Large intestine (tissue), 3 donors: ENCODE results near the gene TMOD1. TPM values are rescaled to one million over a fixed set of nuclear protein-coding genes. Genes with fewer than 3 reads are reported as not detected.

Source experiments
- DNase-seq, 2 donors: peaks; one replicate each; pipeline versions ENCODE4 v3.0.0 to v3.0.0-alpha.2; 2013
- H3K27ac ChIP-seq: one replicate; pipeline ENCODE4 v1.5.1; 2013; ENCODE audit warnings: low read length
- H3K27me3 ChIP-seq: 2 replicates; pipeline ENCODE4 v1.6.1; 2013; ENCODE audit warnings: low read length; ENCODE audit not compliant: control insufficient read depth, insufficient read depth
- H3K36me3 ChIP-seq: 2 replicates; pipeline ENCODE4 v1.6.1; 2013; ENCODE audit warnings: low read length; ENCODE audit not compliant: control insufficient read depth, insufficient read depth
- H3K4me1 ChIP-seq: one replicate; pipeline ENCODE4 v1.6.1; 2013; ENCODE audit warnings: low read length; ENCODE audit not compliant: control insufficient read depth, insufficient read depth
- H3K4me3 ChIP-seq: one replicate; pipeline ENCODE4 v1.5.1; 2013; ENCODE audit warnings: low read length
- H3K9me3 ChIP-seq: one replicate; pipeline ENCODE4 v1.6.1; 2013; ENCODE audit warnings: mild to moderate bottlenecking, low read depth, low read length, moderate library complexity; ENCODE audit not compliant: control insufficient read depth
- WGBS: methylation state at CpG from one replicate; pipeline ENCODE4 v1.1.5; 2013; ENCODE audit warnings: low lambda C conversion rate; ENCODE audit not compliant: insufficient coverage; 5-methylcytosine and 5-hydroxymethylcytosine counted together
- polyA plus RNA-seq: library from polyadenylated mRNA; unstranded; fragments of 120-200 nt; gene quantifications from one replicate; pipeline ENCODE4 v1.2.1, GENCODE V29; 2013

Gene TMOD1
- polyA plus RNA-seq, 1 donor, result 8.9 TPM

DNA sequence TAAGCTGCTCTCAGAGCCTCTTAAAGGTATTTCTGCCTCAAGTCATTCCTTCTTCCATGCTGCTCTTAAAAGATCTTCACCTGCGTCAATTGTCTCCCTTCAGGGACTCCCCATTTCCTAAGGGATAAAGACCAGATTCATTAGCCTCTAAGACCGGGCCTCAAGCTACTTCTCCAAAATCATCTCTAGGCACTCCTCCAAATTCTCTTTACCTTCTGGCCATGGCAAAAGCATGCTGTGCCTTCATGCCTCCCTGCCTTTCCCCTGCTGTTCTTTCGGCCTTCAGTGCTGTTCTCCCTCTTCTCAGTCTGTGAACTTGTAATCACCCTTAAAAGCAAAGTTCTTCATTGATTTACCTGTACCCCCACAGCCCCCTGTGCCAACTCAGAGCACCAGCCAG lies 4.4 kb downstream of the TMOD1 start:
- Histone ChIP-seq H3K36me3 (no peaks in the 10 kb centered on the region), H3K4me3 (no peak overlapping the region), H3K4me1 (peaks cover 12% of the 10 kb centered on the region), H3K27me3 (peaks cover 51% of the 10 kb centered on the region), H3K9me3 (peaks cover 4% of the 10 kb centered on the region), H3K27ac (no peak overlapping the region)
- WGBS, result 100% methylated on average over 1 of the region's 3 CpGs
- DNase-seq, result no peak

DNA sequence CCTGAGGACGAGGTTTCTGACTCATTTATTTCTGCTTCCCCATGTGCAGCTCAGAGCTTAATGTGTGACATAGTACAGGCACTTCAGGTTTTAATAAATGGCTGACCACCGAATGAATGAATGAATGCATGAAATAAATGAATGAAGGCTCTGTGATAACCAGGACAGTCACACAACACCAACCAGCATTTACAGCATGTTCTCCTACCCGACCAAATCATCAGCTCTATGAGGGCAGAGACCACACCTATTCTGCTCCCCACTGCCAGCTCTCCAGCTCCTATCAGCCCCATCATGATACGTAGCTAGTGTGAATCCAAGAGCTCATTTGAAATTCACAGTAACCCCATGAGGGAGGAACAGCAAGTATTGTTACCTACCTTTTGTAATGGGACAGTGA lies 4.8 kb downstream of the TMOD1 start:
- H3K4me3 ChIP-seq, result no peak overlapping the region
- peaks cover 4% of the 10 kb centered on the region for H3K9me3 ChIP-seq
- WGBS, result 100% methylated on average over 1 of the region's 4 CpGs
- peaks cover 12% of the 10 kb centered on the region for H3K4me1 ChIP-seq
- H3K36me3 ChIP-seq, result no peaks in the 10 kb centered on the region
- peaks cover 47% of the 10 kb centered on the region for H3K27me3 ChIP-seq
- H3K27ac ChIP-seq, result no peak overlapping the region
- DNase-seq, result no peak

GRCh38 chr9:97506787-97507186 lies 5.3 kb downstream of the TMOD1 start:
- Histone ChIP-seq H3K4me3 (no peak overlapping the region), H3K36me3 (no peaks in the 10 kb centered on the region), H3K4me1 (peaks cover 12% of the 10 kb centered on the region), H3K9me3 (peaks cover 4% of the 10 kb centered on the region), H3K27me3 (peaks cover 47% of the 10 kb centered on the region), H3K27ac (no peak overlapping the region)
- DNase-seq, result no peak
- no CpG with 5 or more reads among the region's 1 CpG for WGBS

DNA sequence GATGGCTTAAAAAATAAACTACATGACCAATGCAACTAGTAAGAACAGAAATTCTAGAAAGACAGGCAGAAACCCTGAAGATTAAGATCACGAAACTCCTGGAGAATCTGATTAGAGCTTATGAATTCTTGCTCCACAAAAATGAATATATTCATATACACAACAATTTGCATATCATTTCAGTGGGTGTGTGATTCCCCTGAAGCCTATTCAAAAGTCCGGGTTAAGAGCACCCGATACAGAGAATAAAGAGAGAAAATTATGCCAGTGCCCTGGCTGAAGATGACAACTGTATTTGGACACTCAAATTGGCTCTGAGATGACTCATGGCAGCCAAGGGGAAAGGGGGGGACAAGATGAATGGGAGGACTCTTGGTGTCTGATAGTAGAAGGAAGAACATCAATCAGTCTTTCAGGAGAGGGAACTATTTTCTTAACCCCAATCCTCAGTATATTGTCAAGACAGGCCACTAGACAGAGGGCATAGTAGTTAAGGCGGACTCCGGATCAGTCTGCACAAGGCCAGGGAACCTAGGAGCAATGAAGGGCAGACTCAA lies 6.0 kb downstream of the TMOD1 start:
- WGBS, result no CpG with 5 or more reads among the region's 5 CpGs
- no peak overlapping the region for H3K4me3 ChIP-seq
- peaks cover 9% of the 10 kb centered on the region for H3K4me1 ChIP-seq
- peaks cover 40% of the 10 kb centered on the region for H3K27me3 ChIP-seq
- H3K9me3 ChIP-seq, result peaks cover 1% of the 10 kb centered on the region
- H3K36me3 ChIP-seq, result no peaks in the 10 kb centered on the region
- H3K27ac ChIP-seq, result no peak overlapping the region
- no peak for DNase-seq

DNA sequence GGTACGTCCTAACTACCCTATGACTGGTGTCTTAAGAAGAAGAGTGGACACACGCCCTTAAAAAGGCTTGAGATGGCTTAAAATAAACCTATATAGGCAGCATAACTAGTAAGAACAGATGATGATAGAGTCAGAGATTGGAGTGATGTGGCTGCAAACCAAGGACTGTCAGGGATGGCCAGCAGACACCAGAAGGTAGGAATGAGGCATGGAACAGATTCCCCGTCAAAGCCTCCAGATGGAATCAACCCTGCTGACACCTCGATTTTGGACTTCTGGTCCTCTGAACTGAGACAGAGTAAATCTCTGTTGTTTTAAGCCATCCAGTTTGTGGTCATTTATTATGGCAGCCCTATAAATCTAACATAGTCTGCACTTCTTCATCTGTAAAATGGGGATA lies 7.4 kb downstream of the TMOD1 start:
- Histone ChIP-seq H3K27ac (no peak overlapping the region), H3K36me3 (no peaks in the 10 kb centered on the region), H3K4me1 (no peaks in the 10 kb centered on the region), H3K27me3 (peaks cover 27% of the 10 kb centered on the region), H3K9me3 (no peaks in the 10 kb centered on the region), H3K4me3 (no peak overlapping the region)
- no CpG with 5 or more reads among the region's 4 CpGs for WGBS
- no peak for DNase-seq

GRCh38 chr9:97510797-97511654 lies 9.6 kb downstream of the TMOD1 start:
- Histone ChIP-seq H3K4me3 (no peak overlapping the region), H3K27ac (no peak overlapping the region), H3K27me3 (peaks cover 9% of the 10 kb centered on the region), H3K4me1 (no peaks in the 10 kb centered on the region), H3K9me3 (no peaks in the 10 kb centered on the region), H3K36me3 (no peaks in the 10 kb centered on the region)
- 90% methylated on average over 2 of the region's 10 CpGs for WGBS
- no peak for DNase-seq

DNA sequence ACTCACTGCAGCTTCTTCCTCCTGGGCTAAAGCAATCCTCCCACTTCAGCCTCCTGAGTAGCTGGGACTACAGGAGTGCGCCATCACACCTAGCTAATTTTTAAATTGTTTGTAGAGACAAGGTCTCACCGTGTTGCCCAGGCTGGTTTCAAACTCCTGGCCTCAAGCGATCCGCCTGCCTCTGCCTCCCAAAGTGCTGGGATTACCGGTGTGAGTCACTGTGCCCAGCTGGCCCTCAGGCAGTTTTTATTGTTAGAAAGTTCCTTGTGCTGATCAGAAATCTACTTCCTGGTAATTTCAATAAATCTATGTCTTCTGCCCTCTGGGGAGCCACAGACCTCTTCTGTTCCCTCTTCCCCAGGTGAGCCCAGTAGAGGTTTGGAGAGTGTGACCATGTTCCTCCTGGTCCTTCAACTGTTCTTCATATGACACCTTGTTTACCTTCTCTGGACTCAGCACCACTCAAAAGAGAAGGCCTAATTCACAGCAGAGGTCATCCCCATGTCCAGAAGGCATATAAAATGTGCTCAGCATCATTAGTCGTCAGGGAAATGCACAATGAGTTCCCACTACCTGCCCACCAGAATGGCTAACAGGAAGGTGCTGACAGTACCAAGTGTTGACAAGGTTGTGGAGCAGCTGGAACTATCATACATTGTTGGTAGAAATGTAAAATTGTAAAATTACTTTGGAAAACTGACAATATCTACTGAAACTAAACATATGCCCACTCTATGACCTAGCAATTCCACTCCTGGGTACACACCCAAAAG lies 10.4 kb downstream of the TMOD1 start:
- Histone ChIP-seq H3K4me3 (no peak overlapping the region), H3K4me1 (no peaks in the 10 kb centered on the region), H3K27ac (no peak overlapping the region), H3K27me3 (peaks cover 9% of the 10 kb centered on the region), H3K36me3 (no peaks in the 10 kb centered on the region), H3K9me3 (no peaks in the 10 kb centered on the region)
- no peak for DNase-seq
- no CpG with 5 or more reads among the region's 6 CpGs for WGBS

DNA sequence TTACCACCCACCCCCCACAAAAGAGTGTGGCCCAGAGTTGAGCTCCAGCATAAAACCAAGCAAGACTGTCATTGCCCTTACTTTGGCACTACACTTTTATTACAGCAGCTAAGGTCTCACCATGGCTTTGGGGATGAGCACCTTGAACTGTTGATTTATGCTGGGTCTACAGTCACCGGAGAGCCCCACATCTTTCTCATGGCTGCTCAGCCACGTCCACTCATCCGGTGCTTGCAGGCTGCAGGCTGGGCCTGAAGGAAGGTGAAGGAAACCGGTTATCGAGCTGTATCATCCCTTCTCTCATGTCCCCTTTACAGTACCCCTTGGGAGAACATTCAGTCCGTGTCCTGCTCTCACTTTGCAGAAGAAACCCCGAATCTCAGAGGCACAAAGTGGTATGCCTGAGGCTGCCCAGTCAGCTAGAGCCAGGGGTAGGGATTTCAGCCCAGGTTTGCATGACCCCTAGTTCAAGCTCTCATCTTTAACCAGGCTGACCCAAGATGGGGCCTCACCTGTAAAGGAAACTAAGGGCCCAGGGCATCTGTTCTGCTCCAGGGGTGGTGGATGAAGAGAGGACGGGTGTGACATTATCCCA lies 11.6 kb downstream of the TMOD1 start:
- no peak overlapping the region for H3K4me3 ChIP-seq
- H3K9me3 ChIP-seq, result no peaks in the 10 kb centered on the region
- H3K27ac ChIP-seq, result no peak overlapping the region
- WGBS, result no CpG with 5 or more reads among the region's 8 CpGs
- H3K27me3 ChIP-seq, result peaks cover 7% of the 10 kb centered on the region
- no peaks in the 10 kb centered on the region for H3K36me3 ChIP-seq
- no peak for DNase-seq
- H3K4me1 ChIP-seq, result no peaks in the 10 kb centered on the region

- Histone ChIP-seq H3K36me3 (no peaks in the 10 kb centered on the region), H3K4me3 (no peak overlapping the region), H3K9me3 (no peaks in the 10 kb centered on the region), H3K27me3 (peaks cover 4% of the 10 kb centered on the region), H3K4me1 (no peaks in the 10 kb centered on the region), H3K27ac (no peak overlapping the region)
- no peak for DNase-seq
- WGBS, result 100% methylated on average over 1 of the region's 9 CpGs
Observed at GRCh38 chr9:97514531-97514930, 13.1 kb downstream of the TMOD1 start.

GRCh38 chr9:97515662-97516061 lies 14.2 kb downstream of the TMOD1 start:
- Histone ChIP-seq H3K4me3 (no peak overlapping the region), H3K36me3 (no peaks in the 10 kb centered on the region), H3K27me3 (peaks cover 4% of the 10 kb centered on the region), H3K27ac (no peak overlapping the region), H3K4me1 (no peaks in the 10 kb centered on the region), H3K9me3 (no peaks in the 10 kb centered on the region)
- no CpG with 5 or more reads among the region's 6 CpGs for WGBS
- no peak for DNase-seq
